Panc1 (cell line): Measurements from ENCODE around the gene NHEJ1. TPM values are rescaled to one million over a fixed set of nuclear protein-coding genes. Genes with fewer than 3 reads are reported as not detected.
"Not testable (repeated sequence)": the region's sequence is repeated elsewhere in the genome, so short reads cannot be mapped to it uniquely, and the experiment has no call there.

Experiments
- ATAC-seq: fragments of 200-7000 bp; cut with Tn5 transposase; 2 replicates; pipeline ENCODE4 v1.9.1; 2020; ENCODE audit warnings: mild to moderate bottlenecking, moderate library complexity
- BruUV-seq: library from RNA; stranded (reverse); fragments of 400-500 nt; replicated peaks from 2 replicates; lab custom pipeline; 2021; lab: Mats Ljungman, UMichigan
- CTCF ChIA-PET: fragments of 300-600 bp; sonication (Branson Sonifier 250); formaldehyde crosslinking; loops from one replicate; lab custom pipeline; 2022; ENCODE audit warnings: antibody characterized with exemption; lab: Charles Lee
- POLR2A ChIA-PET: fragments of 300-600 bp; sonication (Branson Sonifier 250); formaldehyde crosslinking; loops from one replicate; lab custom pipeline; 2022; ENCODE audit warnings: antibody characterized with exemption; lab: Charles Lee
- DNase-seq: peaks from one replicate; pipeline ENCODE4 v3.0.0-alpha.2; 2010; ENCODE audit warnings: low read depth, low spot score
- H3K27ac ChIP-seq: 2 replicates; pipeline ENCODE4 v1.5.1; 2011; ENCODE audit warnings: mild to moderate bottlenecking, low read length, inconsistent platforms
- H3K27me3 ChIP-seq: fragments of 200-500 bp; sonication (Bioruptor generic); 2 replicates; pipeline ENCODE4 v1.6.0; 2014; ENCODE audit warnings: low read length, inconsistent platforms; ENCODE audit not compliant: control insufficient read depth, insufficient read depth
- H3K36me3 ChIP-seq: fragments of 200-500 bp; sonication (Bioruptor generic); 2 replicates; pipeline ENCODE4 v1.5.1; 2014; ENCODE audit warnings: inconsistent platforms, mild to moderate bottlenecking, low read length, moderate library complexity; ENCODE audit not compliant: control insufficient read depth, insufficient read depth
- H3K4me1 ChIP-seq: 2 replicates; pipeline ENCODE4 v1.5.1; 2011; ENCODE audit warnings: inconsistent platforms, mild to moderate bottlenecking, low read length, moderate library complexity; ENCODE audit not compliant: control insufficient read depth, insufficient read depth
- H3K4me3 ChIP-seq, 2 experiments: 2 replicates each; pipeline ENCODE4 v1.5.1; 2011 to 2012; ENCODE audit warnings: low read depth in 2 of 2, low read length in 2 of 2, mild to moderate bottlenecking in 2 of 2, inconsistent platforms in 1 of 2, moderate library complexity in 1 of 2
- H3K9me3 ChIP-seq: fragments of 200-500 bp; sonication (Bioruptor generic); 2 replicates; pipeline ENCODE4 v1.5.1; 2014; ENCODE audit warnings: low read depth, mild to moderate bottlenecking, inconsistent platforms, low read length, moderate library complexity; ENCODE audit not compliant: control insufficient read depth, insufficient read depth
- CTCF ChIP-seq: fragments of 450-650 bp; IDR thresholded peaks from 2 replicates; pipeline ENCODE4 v1.5.1; 2017; ENCODE audit warnings: mild to moderate bottlenecking
- POLR2AphosphoS5 ChIP-seq: IDR thresholded peaks from 2 replicates; pipeline ENCODE4 v1.6.1; 2012; ENCODE audit warnings: mild to moderate bottlenecking, low read depth, low read length, moderate library complexity
- REST ChIP-seq, 2 experiments: IDR thresholded peaks; 2 replicates each; pipeline ENCODE4 v1.6.1; 2011 to 2012; ENCODE audit warnings: low read depth in 2 of 2, control low read depth in 1 of 2, low read length in 1 of 2, mild to moderate bottlenecking in 1 of 2, moderate library complexity in 1 of 2; ENCODE audit not compliant: insufficient read depth in 1 of 2
- SIN3A ChIP-seq: IDR thresholded peaks from 2 replicates; pipeline ENCODE4 v1.6.1; 2012; ENCODE audit warnings: low read depth, mild to moderate bottlenecking, low read length, moderate library complexity, borderline replicate concordance; ENCODE audit not compliant: insufficient read depth
- TCF7L2 ChIP-seq: IDR thresholded peaks from 2 replicates; pipeline ENCODE4 v1.6.1; 2011; ENCODE audit warnings: mild to moderate bottlenecking, low read depth, low read length, inconsistent platforms
- in situ Hi-C: cut with HindIII; loops from 2 replicates; pipeline ENCODE4 v1.10.0; 2016; ENCODE audit warnings: low sequenced_read_pairs, low pct_unique_long_range_greater_than_20kb
- intact Hi-C: fragments of 100-400 bp; cut with micrococcal nuclease; formaldehyde crosslinking; loops from one replicate; pipeline ENCODE4 v1.10.0; 2022; ENCODE audit not compliant: unreplicated experiment
- total RNA-seq: library from RNA; stranded (reverse); gene quantifications from one replicate; pipeline ENCODE4 v1.2.1, GENCODE V29; 2021; ENCODE audit not compliant: unreplicated experiment

NHEJ1 gene
- total RNA-seq, 1 experiment from 2014 or later, result 18.2 TPM

- ATAC-seq, BruUV-seq, H3K9me3 ChIP-seq, H3K27ac ChIP-seq, DNase-seq, H3K4me1 ChIP-seq, H3K4me3 ChIP-seq, in situ Hi-C loops, H3K36me3 ChIP-seq, H3K27me3 ChIP-seq, POLR2A ChIA-PET, CTCF ChIA-PET, intact Hi-C loops: not testable (repeated sequence)
Measured at GRCh38 chr2:219200502-219201326, 40.1 kb upstream of the NHEJ1 start.

GRCh38 chr2:219199470-219200211 is 39.0 kb upstream of the NHEJ1 start:
- ATAC-seq (no peak), DNase-seq (no peak)
- in situ Hi-C loops (no loop called here), intact Hi-C loops (no loop called here)
- no peak overlapping the region for H3K27ac ChIP-seq
- H3K4me1 ChIP-seq, result no peaks in the 10 kb centered on the region
- POLR2A ChIA-PET, result interaction anchor here (0.6 kb wide), 1 partner anchor 188 kb away, joined by 13 read pairs; the partner anchor contains the start of gene DNPEP
- H3K36me3 ChIP-seq, result no peaks in the 10 kb centered on the region
- no peaks in the 10 kb centered on the region for H3K27me3 ChIP-seq
- BruUV-seq, result no TSS peak
- H3K9me3 ChIP-seq, result no peaks in the 10 kb centered on the region
- no peak overlapping the region for H3K4me3 ChIP-seq
- TF ChIP-seq REST (IDR thresholded peaks at IDR 0.05; ENCODE audit: insufficient read depth in 1 of 2, low read depth in 2 of 2, low read length in 1 of 2), result no peak
- no peak for TF ChIP-seq TCF7L2
- TF ChIP-seq CTCF, result no peak
- CTCF ChIA-PET, result no interaction called here

- intact Hi-C loops, result no loop called here
- Histone ChIP-seq H3K27me3 (no peaks in the 10 kb centered on the region), H3K4me1 (no peaks in the 10 kb centered on the region), H3K4me3 (no peak overlapping the region), H3K27ac (no peak overlapping the region), H3K9me3 (no peaks in the 10 kb centered on the region), H3K36me3 (no peaks in the 10 kb centered on the region)
- ChIA-PET POLR2A (interaction anchor here (0.6 kb wide), 1 partner anchor 189 kb away, joined by 13 read pairs; the partner anchor contains the start of gene DNPEP), CTCF (no interaction called here)
- DNase-seq (no peak), ATAC-seq (no peak)
- BruUV-seq, result no TSS peak
- in situ Hi-C loops, result no loop called here
- no peak for TF ChIP-seq TCF7L2
- no peak for TF ChIP-seq REST (IDR thresholded peaks at IDR 0.05; ENCODE audit: insufficient read depth in 1 of 2, low read depth in 2 of 2, low read length in 1 of 2)
- no peak for TF ChIP-seq CTCF
- TF ChIP-seq SIN3A, result no peak
- no peak for TF ChIP-seq POLR2AphosphoS5
Measured at GRCh38 chr2:219198974-219199373, 38.4 kb upstream of the NHEJ1 start.
